LNCaP clone FGC (cell line): ENCODE measurements around the gene PSMB3.

Experiments
- DNase-seq: peaks from one replicate; pipeline ENCODE4 v3.0.0-alpha.2; 2011; ENCODE audit warnings: low read depth
- H3K4me3 ChIP-seq: 2 replicates; pipeline ENCODE4 v1.5.1; 2011; ENCODE audit warnings: mild to moderate bottlenecking, low read depth, low read length, control low read depth
- CTCF ChIP-seq: IDR thresholded peaks from 2 replicates; pipeline ENCODE4 v1.5.1; 2012; ENCODE audit warnings: mild to moderate bottlenecking; ENCODE audit not compliant: control insufficient read depth, insufficient read depth; ENCODE audit errors: extremely low read depth

PSMB3 gene

GRCh38 chr17:38705803-38706504 lies 46.6 kb upstream of the PSMB3 start:
- H3K4me3 ChIP-seq = peak overlapping the region; percentile 84
- no peak for DNase-seq
- no peak for TF ChIP-seq CTCF

- no peak for DNase-seq
- peak overlapping the region; percentile 84 for H3K4me3 ChIP-seq
- TF ChIP-seq CTCF = no peak
These were observed 45.9 kb upstream of the PSMB3 start for GRCh38 chr17:38706505-38707216.

- H3K4me3 ChIP-seq = no peak overlapping the region
- DNase-seq = no peak
- TF ChIP-seq CTCF = no peak
These were observed 44.7 kb upstream of the PSMB3 start for GRCh38 chr17:38707678-38708351.

- no peak for DNase-seq
- no peak for TF ChIP-seq CTCF
- no peak overlapping the region for H3K4me3 ChIP-seq
These were observed 43.3 kb upstream of the PSMB3 start for GRCh38 chr17:38709104-38709820.

GRCh38 chr17:38709864-38710603 lies 42.5 kb upstream of the PSMB3 start:
- H3K4me3 ChIP-seq = no peak overlapping the region
- TF ChIP-seq CTCF = no peak
- no peak for DNase-seq

GRCh38 chr17:38710604-38710962 lies 42.0 kb upstream of the PSMB3 start:
- DNase-seq = no peak
- H3K4me3 ChIP-seq = no peak overlapping the region
- no peak for TF ChIP-seq CTCF
